ENCODE results near the gene CCDC90B. TPM values are rescaled to one million over a fixed set of nuclear protein-coding genes. Genes with fewer than 3 reads are reported as not detected.
A peak's percentile ranks its signal among the peaks of the same experiment; 100 is the strongest.

The CCDC90B gene
- total and polyA plus RNA-seq, 8 donors, result 22.5 to 95.5 (median 72.8) TPM

- ATAC-seq (peak; percentile 83), DNase-seq (peak in 2 of 4 donors; percentile 19 to 40)
- H3K27ac ChIP-seq, result no peak overlapping the region
- peak; percentile 59 to 74 for TF ChIP-seq CTCF (IDR thresholded peaks at IDR 0.05)
- H3K9me3 ChIP-seq, result no peaks in the 10 kb centered on the region
- intact Hi-C loops (cut with DNase I), result loop anchor here in 1 of 2 donors (10.0 kb wide), 1 partner anchor 345 kb away; the partner anchor contains the start of genes DDIAS and PRCP
- no peaks in the 10 kb centered on the region for H3K36me3 ChIP-seq
- no peaks in the 10 kb centered on the region for H3K27me3 ChIP-seq
- no peaks in the 10 kb centered on the region for H3K4me1 ChIP-seq
- H3K4me3 ChIP-seq, result no peak overlapping the region
Observed at GRCh38 chr11:83249972-83250593, 36.1 kb downstream of the CCDC90B start.

GRCh38 chr11:83249445-83249844, 36.7 kb downstream of the CCDC90B start:
- Histone ChIP-seq H3K9me3 (no peaks in the 10 kb centered on the region), H3K36me3 (no peaks in the 10 kb centered on the region), H3K27me3 (no peaks in the 10 kb centered on the region), H3K4me3 (no peak overlapping the region), H3K27ac (no peak overlapping the region), H3K4me1 (no peaks in the 10 kb centered on the region)
- no peak for ATAC-seq
- no peak for DNase-seq
- intact Hi-C loops (cut with DNase I), result no loop called here
- TF ChIP-seq CTCF (IDR thresholded peaks at IDR 0.05), result no peak

GRCh38 chr11:83241291-83241946, 44.7 kb downstream of the CCDC90B start:
- Histone ChIP-seq H3K4me1 (no peaks in the 10 kb centered on the region), H3K36me3 (no peaks in the 10 kb centered on the region), H3K4me3 (no peak overlapping the region), H3K9me3 (no peaks in the 10 kb centered on the region), H3K27me3 (no peaks in the 10 kb centered on the region), H3K27ac (no peak overlapping the region)
- ATAC-seq (peak; percentile 97), DNase-seq (peak in 2 of 4 donors; percentile 13 to 53)
- intact Hi-C loops (cut with DNase I), result no loop called here
- TF ChIP-seq CTCF (IDR thresholded peaks at IDR 0.05), result peak; percentile 20 to 22

- H3K4me3 ChIP-seq, result no peak overlapping the region
- H3K27me3 ChIP-seq, result no peaks in the 10 kb centered on the region
- DNase-seq (no peak), ATAC-seq (no peak)
- no peak overlapping the region for H3K27ac ChIP-seq
- TF ChIP-seq CTCF (IDR thresholded peaks at IDR 0.05), result no peak
- no peaks in the 10 kb centered on the region for H3K9me3 ChIP-seq
- no peaks in the 10 kb centered on the region for H3K36me3 ChIP-seq
- intact Hi-C loops (cut with DNase I), result no loop called here
- no peaks in the 10 kb centered on the region for H3K4me1 ChIP-seq
Observed at GRCh38 chr11:83238111-83238510, 48.1 kb downstream of the CCDC90B start.

- no peaks in the 10 kb centered on the region for H3K27me3 ChIP-seq
- H3K27ac ChIP-seq, result no peak overlapping the region
- H3K36me3 ChIP-seq, result no peaks in the 10 kb centered on the region
- no peaks in the 10 kb centered on the region for H3K9me3 ChIP-seq
- no peak for TF ChIP-seq CTCF (IDR thresholded peaks at IDR 0.05)
- H3K4me1 ChIP-seq, result no peaks in the 10 kb centered on the region
- DNase-seq, result no peak
- peak; percentile 65 for ATAC-seq
- no peak overlapping the region for H3K4me3 ChIP-seq
- intact Hi-C loops (cut with DNase I), result no loop called here
Observed at GRCh38 chr11:83235825-83236224, 50.3 kb downstream of the CCDC90B start.
